PC-9 (cell line): ENCODE results near the gene SLC27A4. TPM values are rescaled to one million over a fixed set of nuclear protein-coding genes. Genes with fewer than 3 reads are reported as not detected.

ENCODE experiments used
- BruUV-seq: library from RNA; stranded (reverse); fragments of 400-500 nt; replicated peaks from 2 replicates; lab custom pipeline; 2021; lab: Mats Ljungman, UMichigan
- CTCF ChIA-PET: fragments of 300-600 bp; sonication (Branson Sonifier 250); formaldehyde crosslinking; loops from one replicate; lab custom pipeline; 2022; ENCODE audit warnings: antibody characterized with exemption; lab: Charles Lee
- POLR2A ChIA-PET: fragments of 300-600 bp; sonication (Branson Sonifier 250); formaldehyde crosslinking; loops from one replicate; lab custom pipeline; 2022; ENCODE audit warnings: antibody characterized with exemption; ENCODE audit not compliant: unreplicated experiment; lab: Charles Lee
- DNase-seq, 2 experiments: peaks; one replicate each; pipeline versions ENCODE4 v3.0.0 to v3.0.0-alpha.2; 2015 to 2022; ENCODE audit warnings: mixed read lengths in 1 of 2
- H2AFZ ChIP-seq: fragments of 200-600 bp; sonication (generic); 2 replicates; pipeline ENCODE4 v1.8.1; 2017; ENCODE audit warnings: antibody characterized with exemption
- H3F3A ChIP-seq: fragments of 200-600 bp; sonication (generic); 2 replicates; pipeline ENCODE4 v1.8.1; 2017; ENCODE audit warnings: antibody characterized with exemption, mild to moderate bottlenecking, low read depth; ENCODE audit not compliant: insufficient read depth
- H3K27ac ChIP-seq: fragments of 200-600 bp; sonication (generic); 2 replicates; pipeline ENCODE4 v1.6.1; 2016; ENCODE audit warnings: mixed run types
- H3K27me3 ChIP-seq: fragments of 200-600 bp; sonication (generic); 2 replicates; pipeline ENCODE4 v1.6.1; 2016; ENCODE audit warnings: low read depth, mixed run types; ENCODE audit not compliant: insufficient read depth
- H3K36me3 ChIP-seq: fragments of 200-600 bp; sonication (generic); 2 replicates; pipeline ENCODE4 v1.6.1; 2016; ENCODE audit warnings: low read depth, mixed run types
- H3K4me1 ChIP-seq: fragments of 200-600 bp; sonication (generic); replicated peaks from 2 replicates; pipeline ENCODE4 v1.6.1; 2016; ENCODE audit warnings: mixed run types; ENCODE audit not compliant: insufficient read depth
- H3K4me2 ChIP-seq: fragments of 200-600 bp; sonication (generic); 2 replicates; pipeline ENCODE4 v1.6.1; 2017; ENCODE audit warnings: mixed run types
- H3K4me3 ChIP-seq: fragments of 200-600 bp; sonication (generic); 2 replicates; pipeline ENCODE4 v1.6.1; 2016; ENCODE audit warnings: mixed run types
- H3K79me2 ChIP-seq: fragments of 200-600 bp; sonication (generic); 2 replicates; pipeline ENCODE4 v1.6.1; 2017; ENCODE audit warnings: low read depth, mixed run types
- H3K9me2 ChIP-seq: fragments of 200-600 bp; sonication (generic); 2 replicates; pipeline ENCODE4 v1.8.1; 2017; ENCODE audit warnings: mild to moderate bottlenecking; ENCODE audit not compliant: insufficient read depth
- H3K9me3 ChIP-seq: fragments of 200-600 bp; sonication (generic); 2 replicates; pipeline ENCODE4 v1.8.1; 2016; ENCODE audit warnings: low read depth; ENCODE audit not compliant: insufficient read depth
- H4K20me1 ChIP-seq: fragments of 200-600 bp; sonication (generic); 2 replicates; pipeline ENCODE4 v1.8.1; 2017; ENCODE audit not compliant: insufficient read depth
- CTCF ChIP-seq: fragments of 200-600 bp; sonication (generic); conservative IDR thresholded peaks from 2 replicates; pipeline ENCODE4 v1.6.1; 2017; ENCODE audit warnings: mixed run types, antibody characterized with exemption, mild to moderate bottlenecking, moderate library complexity
- EZH2 ChIP-seq: fragments of 200-600 bp; sonication (generic); IDR thresholded peaks from 2 replicates; pipeline ENCODE4 v1.8.0; 2017; ENCODE audit warnings: antibody characterized with exemption, low read depth
- intact Hi-C: fragments of 100-400 bp; cut with micrococcal nuclease; formaldehyde crosslinking; loops from one replicate; pipeline ENCODE4 v1.10.0; 2022; ENCODE audit not compliant: unreplicated experiment
- total RNA-seq: library from RNA; stranded (reverse); gene quantifications from 2 replicates; pipeline ENCODE4 v1.2.3, GENCODE V29; 2021

The SLC27A4 gene
- total RNA-seq, 1 experiment from 2014 or later: 30.4 TPM

- Histone ChIP-seq H2AFZ (peak within 1 kb of the TSS; percentile 91), H3K79me2 (peaks cover 52% of the 10 kb centered on the region), H3K36me3 (peaks cover 15% of the 10 kb centered on the region), H3K4me1 (peaks cover 21% of the 10 kb centered on the region), H3K4me3 (peak within 1 kb of the TSS; percentile 100), H3K9me3 (no peaks in the 10 kb centered on the region), H3K27ac (peak within 1 kb of the TSS; percentile 74), H3K27me3 (no peaks in the 10 kb centered on the region), H4K20me1 (no peaks in the 10 kb centered on the region; the same call in 1 of the 2 replicates), H3F3A (peaks cover 7% of the 10 kb centered on the region; the same call in 1 of the 2 replicates), H3K4me2 (peak within 1 kb of the TSS; percentile 94), H3K9me2 (no peaks in the 10 kb centered on the region)
- POLR2A ChIA-PET: no interaction called here
- BruUV-seq: TSS peak; percentile 42
- intact Hi-C loops: loop anchor here (1.0 to 2.0 kb wide), 4 partner anchors 18 to 46 kb away; partner anchors contain the start of genes GOLGA2, SLC27A4 and SWI5
- CTCF ChIA-PET: no interaction called here
- TF ChIP-seq CTCF (no peak), EZH2 (no peak)
- peak; percentile 88 to 94 for DNase-seq
These were observed 17.7 kb upstream of the SLC27A4 start, which contains the start of the genes COQ4 and TRUB2 for GRCh38 chr9:128322404-128323211. COQ4 (plus strand) TSS chr9:128322839; CDS start chr9:128322859, 20 bp downstream. TRUB2 (minus strand) TSS chr9:128322447; CDS start chr9:128322408, 39 bp downstream.

- intact Hi-C loops: loop anchor here (2.0 kb wide), 2 partner anchors 18 to 46 kb away; partner anchors contain the start of genes GOLGA2, SLC27A4 and SWI5
- ChIA-PET POLR2A (no interaction called here), CTCF (no interaction called here)
- Histone ChIP-seq H3K4me1 (peaks cover 26% of the 10 kb centered on the region), H3K27ac (peak overlapping the region; percentile 11), H3K4me3 (peak overlapping the region; percentile 100), H3K27me3 (no peaks in the 10 kb centered on the region), H3K79me2 (peaks cover 52% of the 10 kb centered on the region), H3K9me2 (no peaks in the 10 kb centered on the region), H3K36me3 (peaks cover 13% of the 10 kb centered on the region), H3F3A (peaks cover 13% of the 10 kb centered on the region; the same call in 1 of the 2 replicates), H3K9me3 (no peaks in the 10 kb centered on the region), H4K20me1 (no peaks in the 10 kb centered on the region; the same call in 1 of the 2 replicates), H3K4me2 (peak overlapping the region; percentile 94), H2AFZ (peak overlapping the region; percentile 91)
- no peak for DNase-seq
- TF ChIP-seq EZH2 (no peak), CTCF (no peak)
- no TSS peak for BruUV-seq
These were observed 17.1 kb upstream of the SLC27A4 start for GRCh38 chr9:128323212-128323730.

GRCh38 chr9:128323791-128324190, 16.5 kb upstream of the SLC27A4 start:
- H4K20me1 ChIP-seq: no peaks in the 10 kb centered on the region; the same call in 1 of the 2 replicates
- ChIA-PET CTCF (interaction anchor here (0.7 kb wide), 1 partner anchor 38 kb away, joined by 8 read pairs; no protein-coding TSS in a partner anchor), POLR2A (no interaction called here)
- BruUV-seq: no TSS peak
- no peak overlapping the region for H2AFZ ChIP-seq
- TF ChIP-seq EZH2: no peak
- peak overlapping the region; percentile 100 for H3K4me3 ChIP-seq
- peaks cover 31% of the 10 kb centered on the region for H3K4me1 ChIP-seq
- peaks cover 8% of the 10 kb centered on the region; the same call in 1 of the 2 replicates for H3K36me3 ChIP-seq
- no peak for DNase-seq
- no peaks in the 10 kb centered on the region for H3K9me3 ChIP-seq
- H3K9me2 ChIP-seq: no peaks in the 10 kb centered on the region
- peak overlapping the region; percentile 11 for H3K27ac ChIP-seq
- H3K4me2 ChIP-seq: peak overlapping the region; percentile 94
- intact Hi-C loops: loop anchor here (2.0 kb wide), 2 partner anchors 17 to 47 kb away; partner anchors contain the start of genes GOLGA2, SLC27A4 and SWI5
- H3K79me2 ChIP-seq: peaks cover 52% of the 10 kb centered on the region
- peaks cover 17% of the 10 kb centered on the region; the same call in 1 of the 2 replicates for H3F3A ChIP-seq
- H3K27me3 ChIP-seq: no peaks in the 10 kb centered on the region
